Measurements from ENCODE around the gene ATG9A. TPM values are rescaled to one million over a fixed set of nuclear protein-coding genes. Genes with fewer than 3 reads are reported as not detected.
"Not testable (repeated sequence)": the region's sequence is repeated elsewhere in the genome, so short reads cannot be mapped to it uniquely, and the experiment has no call there.

Gene ATG9A
- total RNA-seq, 2 donors from 2014 or later, result 46.6 to 81.3 TPM

- H3K4me1 Mint-ChIP-seq, result peaks cover 10% of the 10 kb centered on the region
- H3K27ac Mint-ChIP-seq, result peak overlapping the region; percentile 75
- H3K4me3 Mint-ChIP-seq, result peak overlapping the region; percentile 97
- no peaks in the 10 kb centered on the region for H3K27me3 Mint-ChIP-seq
- H3K36me3 Mint-ChIP-seq (ENCODE audit: low read depth), result peaks cover 59% of the 10 kb centered on the region
- H3K9me3 Mint-ChIP-seq, result no peaks in the 10 kb centered on the region
- ATAC-seq (replicated peaks), result no peak
These were observed 21.3 kb downstream of the ATG9A start for GRCh38 chr2:219207884-219208740.

- Mint-ChIP-seq H3K27ac (peak overlapping the region; percentile 28), H3K4me3 (peak overlapping the region; percentile 97), H3K36me3 (ENCODE audit: low read depth) (peaks cover 51% of the 10 kb centered on the region), H3K9me3 (no peaks in the 10 kb centered on the region), H3K4me1 (peaks cover 10% of the 10 kb centered on the region), H3K27me3 (no peaks in the 10 kb centered on the region)
- no peak for ATAC-seq (replicated peaks)
These were observed 22.1 kb downstream of the ATG9A start for GRCh38 chr2:219207134-219207883.

- Mint-ChIP-seq H3K36me3 (ENCODE audit: low read depth) (peaks cover 43% of the 10 kb centered on the region), H3K27ac (peak within 1 kb of the TSS; percentile 98), H3K4me1 (peaks cover 10% of the 10 kb centered on the region), H3K9me3 (no peaks in the 10 kb centered on the region), H3K4me3 (peak within 1 kb of the TSS; percentile 97), H3K27me3 (no peaks in the 10 kb centered on the region)
- ATAC-seq (replicated peaks), result peak; percentile 98
These were observed 22.9 kb downstream of the ATG9A start, which contains the start of gene ZFAND2B for GRCh38 chr2:219206328-219207133. Gene ZFAND2B, plus strand, starts transcription at chr2:219206782. Its CDS starts 206 bp downstream, at chr2:219206988.

- Mint-ChIP-seq H3K36me3 (ENCODE audit: low read depth) (peaks cover 37% of the 10 kb centered on the region), H3K9me3 (no peaks in the 10 kb centered on the region), H3K4me3 (peak overlapping the region; percentile 97), H3K27me3 (no peaks in the 10 kb centered on the region), H3K4me1 (peaks cover 10% of the 10 kb centered on the region), H3K27ac (peak overlapping the region; percentile 98)
- ATAC-seq (replicated peaks), result no peak
These were observed 23.5 kb downstream of the ATG9A start for GRCh38 chr2:219205981-219206327.

- Mint-ChIP-seq H3K36me3 (ENCODE audit: low read depth) (peaks cover 29% of the 10 kb centered on the region), H3K9me3 (no peaks in the 10 kb centered on the region), H3K4me3 (peak overlapping the region; percentile 97), H3K27ac (no peak overlapping the region), H3K4me1 (peaks cover 10% of the 10 kb centered on the region), H3K27me3 (no peaks in the 10 kb centered on the region)
- ATAC-seq (replicated peaks), result no peak
These were observed 24.3 kb downstream of the ATG9A start for GRCh38 chr2:219205165-219205538.

DNA sequence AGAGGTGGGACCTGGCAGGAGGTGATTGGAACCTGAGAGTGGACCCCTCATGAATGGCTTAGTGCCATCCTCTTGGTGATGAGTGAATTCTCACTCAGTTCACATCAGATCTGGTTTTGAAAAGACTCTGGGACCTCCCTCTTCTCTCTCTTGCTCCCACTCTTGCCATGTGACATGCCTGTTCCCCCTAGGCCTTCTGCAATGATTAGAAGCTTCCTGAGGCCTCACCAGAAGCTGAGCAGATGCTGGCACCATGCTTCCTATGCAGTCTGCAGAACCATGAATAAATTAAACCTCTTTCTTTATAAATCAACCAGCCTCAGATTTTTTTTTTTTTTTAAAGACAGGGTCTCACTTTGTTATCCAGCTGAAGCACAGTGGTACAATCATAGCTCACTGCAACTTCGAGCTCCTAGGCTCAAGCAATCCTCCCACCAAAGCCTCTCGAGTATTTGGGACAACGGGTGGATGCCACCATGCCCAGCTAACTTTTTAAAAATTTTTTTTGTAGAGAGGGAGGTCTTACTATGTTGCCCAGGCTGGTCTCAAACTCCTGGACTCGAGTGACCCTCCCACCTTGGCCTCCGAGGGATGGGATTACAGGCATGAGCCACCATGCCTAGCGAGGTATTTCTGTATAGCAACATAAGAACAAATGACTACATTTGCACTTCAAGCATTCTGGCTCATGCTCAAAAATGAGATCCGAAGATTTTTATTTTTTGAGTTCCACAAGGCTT lies 24.8 kb downstream of the ATG9A start:
- ATAC-seq (replicated peaks), result no peak
- Mint-ChIP-seq H3K9me3 (no peaks in the 10 kb centered on the region), H3K4me3 (peak overlapping the region; percentile 97)

GRCh38 chr2:219201331-219201730 lies 28.1 kb downstream of the ATG9A start:
- ATAC-seq (replicated peaks); H3K27me3 Mint-ChIP-seq; H3K9me3 Mint-ChIP-seq; H3K27ac Mint-ChIP-seq; H3K4me3 Mint-ChIP-seq; H3K4me1 Mint-ChIP-seq; H3K36me3 Mint-ChIP-seq (ENCODE audit: low read depth): not testable (repeated sequence)

More for the DNA sequence above, 24.8 kb downstream of the ATG9A start:
- H3K4me1 Mint-ChIP-seq, result peaks cover 8% of the 10 kb centered on the region
- peaks cover 23% of the 10 kb centered on the region for H3K36me3 Mint-ChIP-seq (ENCODE audit: low read depth)
- no peak overlapping the region for H3K27ac Mint-ChIP-seq
- H3K27me3 Mint-ChIP-seq, result peaks cover under 1% of the 10 kb centered on the region

DNA sequence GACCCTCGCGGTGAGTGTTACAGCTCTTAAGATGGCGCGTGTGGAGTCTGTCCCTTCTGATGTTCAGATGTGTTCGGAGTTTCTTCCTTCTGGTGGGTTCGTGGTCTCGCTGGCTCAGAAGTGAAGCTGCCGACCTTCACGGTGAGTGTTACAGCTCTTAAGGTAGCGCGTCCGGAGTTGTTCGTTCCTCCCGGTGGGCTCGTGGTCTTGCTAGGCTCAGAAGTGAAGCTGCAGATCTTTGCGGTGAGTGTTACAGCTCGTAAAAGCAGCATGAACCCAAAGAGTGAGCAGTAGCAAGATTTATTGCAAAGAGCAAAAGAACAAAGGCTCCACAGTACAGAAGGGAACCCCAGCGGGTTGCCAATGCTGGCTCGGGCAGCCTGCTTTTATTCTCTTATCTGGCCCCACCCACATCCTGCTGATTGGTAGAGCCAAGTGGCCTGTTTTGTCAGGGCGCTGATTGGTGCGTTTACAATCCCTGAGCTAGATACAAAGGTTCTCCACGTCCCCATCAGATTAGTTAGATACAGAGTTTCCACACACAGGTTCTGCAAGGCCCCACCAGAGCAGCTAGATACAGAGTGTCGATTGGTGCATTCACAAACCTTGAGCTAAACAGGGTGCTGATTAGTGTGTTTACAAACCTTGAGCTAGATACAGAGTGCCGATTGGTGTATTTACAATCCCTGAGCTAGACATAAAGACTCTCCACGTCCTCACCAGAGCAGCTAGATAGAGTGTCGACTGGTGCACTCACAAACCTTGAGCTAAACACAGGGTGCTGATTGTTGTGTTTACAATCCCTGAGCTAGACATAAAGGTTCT lies 28.7 kb downstream of the ATG9A start:
- H3K4me3 Mint-ChIP-seq, result peak overlapping the region; percentile 50
- not testable (repeated sequence) for H3K27me3 Mint-ChIP-seq; H3K9me3 Mint-ChIP-seq; H3K4me1 Mint-ChIP-seq; ATAC-seq (replicated peaks); H3K36me3 Mint-ChIP-seq (ENCODE audit: low read depth); H3K27ac Mint-ChIP-seq

- peaks cover 5% of the 10 kb centered on the region for H3K27me3 Mint-ChIP-seq
- ATAC-seq (replicated peaks), result no peak
- no peak overlapping the region for H3K27ac Mint-ChIP-seq
- no peaks in the 10 kb centered on the region for H3K36me3 Mint-ChIP-seq (ENCODE audit: low read depth)
- H3K9me3 Mint-ChIP-seq, result no peaks in the 10 kb centered on the region
- no peaks in the 10 kb centered on the region for H3K4me1 Mint-ChIP-seq
- no peak overlapping the region for H3K4me3 Mint-ChIP-seq
These were observed 29.8 kb downstream of the ATG9A start for GRCh38 chr2:219199470-219200211.

DNA sequence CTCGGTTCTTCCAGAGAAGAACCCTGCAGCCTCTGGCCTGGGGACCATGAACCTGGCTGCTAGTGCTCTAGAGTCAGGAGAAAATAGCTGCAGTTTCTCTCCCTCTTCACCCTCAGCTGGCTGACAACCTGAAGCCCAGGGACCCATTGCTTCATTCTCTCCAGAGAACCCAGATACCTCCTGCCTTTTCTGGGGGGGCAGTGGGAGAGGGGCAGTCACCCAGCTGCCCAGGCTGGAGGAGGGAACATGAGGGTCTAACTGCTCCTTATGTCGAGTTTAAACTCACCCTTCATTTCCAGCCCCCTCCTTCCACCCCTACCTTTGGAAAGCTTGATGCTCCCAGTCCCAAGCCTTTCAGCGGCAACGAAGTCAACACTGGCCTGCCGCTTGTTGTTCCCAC lies 30.5 kb downstream of the ATG9A start:
- Mint-ChIP-seq H3K4me3 (no peak overlapping the region), H3K36me3 (ENCODE audit: low read depth) (no peaks in the 10 kb centered on the region), H3K9me3 (no peaks in the 10 kb centered on the region), H3K4me1 (no peaks in the 10 kb centered on the region), H3K27me3 (peaks cover 5% of the 10 kb centered on the region), H3K27ac (no peak overlapping the region)
- ATAC-seq (replicated peaks), result no peak

DNA sequence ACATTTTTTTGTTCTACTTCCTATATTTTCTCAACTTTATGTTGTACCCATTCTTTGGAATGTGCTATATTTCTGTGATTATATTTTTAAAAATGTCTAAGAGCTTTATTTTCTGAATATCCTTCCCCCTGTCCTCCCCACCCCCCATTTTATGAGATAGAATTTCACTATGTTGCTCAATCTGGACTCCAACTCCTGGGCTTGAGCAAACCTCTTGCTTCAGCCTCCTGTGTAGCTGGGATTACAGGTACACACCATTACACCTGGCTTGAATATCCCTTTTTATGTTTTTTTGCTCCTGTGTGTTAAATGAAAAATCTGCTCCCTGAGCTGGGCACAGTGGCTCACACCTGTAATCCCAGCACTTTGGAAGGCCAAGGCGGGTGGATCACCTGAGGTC lies 32.0 kb downstream of the ATG9A start:
- H3K9me3 Mint-ChIP-seq, result no peaks in the 10 kb centered on the region

DNA sequence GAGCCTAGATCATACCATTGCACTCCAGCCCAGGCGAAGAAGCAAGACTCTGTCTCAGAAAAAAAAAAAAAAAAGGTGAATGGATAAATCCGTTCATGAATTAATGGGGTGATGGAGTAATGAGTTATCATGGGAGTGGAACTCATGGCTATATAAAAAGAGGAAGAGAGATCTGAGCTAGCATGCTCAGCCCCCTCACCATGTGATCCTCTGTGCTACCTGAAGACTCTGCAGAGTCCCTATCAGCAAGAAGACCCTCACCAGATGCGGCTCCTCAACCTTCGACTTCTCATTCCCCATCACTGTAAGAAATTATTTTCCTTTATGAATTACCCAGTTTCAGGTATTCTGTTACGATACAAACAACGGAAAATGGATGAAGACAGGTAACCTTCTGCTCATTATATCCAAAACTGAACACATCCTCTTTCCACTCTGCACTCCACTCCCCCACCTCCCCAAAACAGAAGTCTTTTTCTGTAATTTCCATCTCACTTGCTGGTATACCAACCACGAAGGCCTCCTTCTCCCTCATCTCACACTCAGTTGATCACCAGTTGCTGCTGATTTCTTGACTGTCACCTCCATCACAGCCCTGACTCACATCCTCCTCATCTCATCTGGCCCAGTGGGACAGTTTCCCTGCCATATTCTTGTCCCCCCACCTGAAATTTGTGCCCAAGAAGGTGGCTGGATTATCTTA lies 42.5 kb downstream of the ATG9A start:
- H3K4me1 Mint-ChIP-seq, result peaks cover 18% of the 10 kb centered on the region
- peak overlapping the region; percentile 4 for H3K27ac Mint-ChIP-seq
- no peaks in the 10 kb centered on the region for H3K9me3 Mint-ChIP-seq
- peaks cover 41% of the 10 kb centered on the region for H3K36me3 Mint-ChIP-seq (ENCODE audit: low read depth)
- ATAC-seq (replicated peaks), result peak; percentile 94
- peak overlapping the region; percentile 6 for H3K4me3 Mint-ChIP-seq
- no peaks in the 10 kb centered on the region for H3K27me3 Mint-ChIP-seq

More for the DNA sequence above, 32.0 kb downstream of the ATG9A start:
- Mint-ChIP-seq H3K4me3 (no peak overlapping the region), H3K4me1 (no peaks in the 10 kb centered on the region), H3K36me3 (ENCODE audit: low read depth) (no peaks in the 10 kb centered on the region), H3K27ac (no peak overlapping the region), H3K27me3 (peaks cover 5% of the 10 kb centered on the region)
- no peak for ATAC-seq (replicated peaks)

All from activated T-helper 17 cell treated with anti-CD3 and anti-CD28 coated beads, Interleukin-2, amount 50 U/mL, for 72 hours (primary cell).